Endothelial cell of umbilical vein (primary cell): ENCODE data around the gene GPATCH4.

ENCODE experiments used
- CTCF ChIP-seq, 2 donors: IDR thresholded peaks; 1 replicate in 1 of 2; 2 replicates in 1 of 2; pipeline ENCODE4 v1.5.1; 2011; ENCODE audit warnings: low read length in 2 of 2, mild to moderate bottlenecking in 2 of 2, moderate library complexity in 2 of 2, control low read depth in 1 of 2, inconsistent platforms in 1 of 2, low read depth in 1 of 2; ENCODE audit not compliant: insufficient read depth in 1 of 2; ENCODE audit errors: extremely low read depth in 1 of 2
- POLR2A ChIP-seq: IDR thresholded peaks from 2 replicates; pipeline ENCODE4 v1.6.1; 2012; ENCODE audit warnings: low read depth, mild to moderate bottlenecking, control low read depth, low read length
- POLR2AphosphoS5 ChIP-seq: IDR thresholded peaks from 2 replicates; pipeline ENCODE4 v1.6.1; 2012; ENCODE audit warnings: low read depth, mild to moderate bottlenecking, control low read depth, low read length, moderate library complexity; ENCODE audit not compliant: insufficient read depth

- no peak for TF ChIP-seq CTCF (IDR thresholded peaks at IDR 0.05; ENCODE audit: extremely low read depth in 1 of 2, insufficient read depth in 1 of 2, low read depth in 1 of 2, low read length in 2 of 2)
- no peak for TF ChIP-seq POLR2A
- no peak for TF ChIP-seq POLR2AphosphoS5
These were observed 41.9 kb upstream of the GPATCH4 start for GRCh38 chr1:156643049-156643777.
